ENCODE measurements around the gene NEDD8.

Gene NEDD8

GRCh38 chr14:24195186-24196070 is 36.7 kb downstream of the NEDD8 start, which contains the start of gene TM9SF1 (continued):
- TF ChIP-seq PRDM6 (tag by site-specific recombination; IDR thresholded peaks at IDR 0.05), result no peak
- no peak for TF ChIP-seq RBAK (tag by site-specific recombination; IDR thresholded peaks at IDR 0.05)
- TF ChIP-seq ZNF146 (tag by site-specific recombination; IDR thresholded peaks at IDR 0.05), result no peak
- TF ChIP-seq ZFP3 (tag by site-specific recombination; IDR thresholded peaks at IDR 0.05; ENCODE audit: low read depth), result no peak
- peak; percentile 63; the same call in 1 of the 2 replicates for TF ChIP-seq ATF2 (tag by site-specific recombination; IDR thresholded peaks at IDR 0.05; ENCODE audit: low read depth)
- no peak for TF ChIP-seq PRDM1 (tag by site-specific recombination; IDR thresholded peaks at IDR 0.05)
- TF ChIP-seq ZXDB (tag by site-specific recombination; IDR thresholded peaks at IDR 0.05), result peak; percentile 99
- TF ChIP-seq REST (tag by site-specific recombination; IDR thresholded peaks at IDR 0.05), result peak; percentile 60
- TF ChIP-seq GFI1B (tag by site-specific recombination; IDR thresholded peaks at IDR 0.05), result no peak
- TF ChIP-seq ZNF214 (tag by site-specific recombination; IDR thresholded peaks at IDR 0.05; ENCODE audit: borderline replicate concordance), result no peak
- peak; percentile 6; the same call in 1 of the 2 replicates for TF ChIP-seq GLI2 (tag by site-specific recombination; IDR thresholded peaks at IDR 0.05; ENCODE audit: borderline replicate concordance, low read depth)
- TF ChIP-seq ZSCAN30 (tag by site-specific recombination; IDR thresholded peaks at IDR 0.05), result peak; percentile 29; the same call in 1 of the 2 replicates
- no peak for TF ChIP-seq ZNF658 (tag by site-specific recombination; IDR thresholded peaks at IDR 0.05)
- TF ChIP-seq ZNF48 (tag by site-specific recombination; IDR thresholded peaks at IDR 0.05), result no peak
- no peak for TF ChIP-seq HIC1 (tag by site-specific recombination; IDR thresholded peaks at IDR 0.05)
- no peak for TF ChIP-seq ZBTB44 (tag by site-specific recombination; IDR thresholded peaks at IDR 0.05)
- TF ChIP-seq ZNF530 (tag by site-specific recombination; IDR thresholded peaks at IDR 0.05; ENCODE audit: low read depth), result no peak; the same call in 1 of the 2 replicates
- no peak for TF ChIP-seq KLF7 (tag by site-specific recombination; IDR thresholded peaks at IDR 0.05; ENCODE audit: borderline replicate concordance)
- no peak for TF ChIP-seq ZNF391 (tag by site-specific recombination; IDR thresholded peaks at IDR 0.05; ENCODE audit: borderline replicate concordance, low read depth)
- peak; percentile 49; the same call in 1 of the 2 replicates for TF ChIP-seq ZSCAN4 (tag by site-specific recombination; IDR thresholded peaks at IDR 0.05)
- peak; percentile 49 for TF ChIP-seq YY1 (tag by site-specific recombination; IDR thresholded peaks at IDR 0.05)
- no peak for TF ChIP-seq ZNF830 (tag by site-specific recombination; IDR thresholded peaks at IDR 0.05; ENCODE audit: low read depth)
- no peak for TF ChIP-seq ZNF280C (tag by site-specific recombination; IDR thresholded peaks at IDR 0.05)
- no peak for TF ChIP-seq ZNF677 (tag by site-specific recombination; IDR thresholded peaks at IDR 0.05)

All from HEK293 (cell line).